Measurements from ENCODE around the gene ZNF670.

GRCh38 chr1:247118946-247119446 is 40.4 kb upstream of the ZNF670 start:
- TF ChIP-seq POLR2A (IDR thresholded peaks at IDR 0.05) (no peak), CTCF (IDR thresholded peaks at IDR 0.05) (no peak), EP300 (IDR thresholded peaks at IDR 0.05) (no peak)

All from ovary (tissue), 3 donors.